NCI-H82 (cell line): Measurements from ENCODE around the gene CCND1.
A peak's percentile ranks its signal among the peaks of the same experiment; 100 is the strongest.

Experiments
- DNase-seq: peaks from one replicate; lab custom pipeline; 2025; lab: John Stamatoyannopoulos, UW

The CCND1 gene

DNA sequence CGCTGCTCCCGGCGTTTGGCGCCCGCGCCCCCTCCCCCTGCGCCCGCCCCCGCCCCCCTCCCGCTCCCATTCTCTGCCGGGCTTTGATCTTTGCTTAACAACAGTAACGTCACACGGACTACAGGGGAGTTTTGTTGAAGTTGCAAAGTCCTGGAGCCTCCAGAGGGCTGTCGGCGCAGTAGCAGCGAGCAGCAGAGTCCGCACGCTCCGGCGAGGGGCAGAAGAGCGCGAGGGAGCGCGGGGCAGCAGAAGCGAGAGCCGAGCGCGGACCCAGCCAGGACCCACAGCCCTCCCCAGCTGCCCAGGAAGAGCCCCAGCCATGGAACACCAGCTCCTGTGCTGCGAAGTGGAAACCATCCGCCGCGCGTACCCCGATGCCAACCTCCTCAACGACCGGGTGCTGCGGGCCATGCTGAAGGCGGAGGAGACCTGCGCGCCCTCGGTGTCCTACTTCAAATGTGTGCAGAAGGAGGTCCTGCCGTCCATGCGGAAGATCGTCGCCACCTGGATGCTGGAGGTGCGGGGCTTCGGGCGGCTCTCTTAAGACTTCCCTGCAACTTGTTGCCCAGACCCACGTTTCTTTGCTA, at the start of gene CCND1:
CCND1 (plus strand) TSS at position 162 of the 587 bp plus-strand sequence; CDS start at position 320, 158 bp downstream.
- peak; percentile 44 for DNase-seq

DNA sequence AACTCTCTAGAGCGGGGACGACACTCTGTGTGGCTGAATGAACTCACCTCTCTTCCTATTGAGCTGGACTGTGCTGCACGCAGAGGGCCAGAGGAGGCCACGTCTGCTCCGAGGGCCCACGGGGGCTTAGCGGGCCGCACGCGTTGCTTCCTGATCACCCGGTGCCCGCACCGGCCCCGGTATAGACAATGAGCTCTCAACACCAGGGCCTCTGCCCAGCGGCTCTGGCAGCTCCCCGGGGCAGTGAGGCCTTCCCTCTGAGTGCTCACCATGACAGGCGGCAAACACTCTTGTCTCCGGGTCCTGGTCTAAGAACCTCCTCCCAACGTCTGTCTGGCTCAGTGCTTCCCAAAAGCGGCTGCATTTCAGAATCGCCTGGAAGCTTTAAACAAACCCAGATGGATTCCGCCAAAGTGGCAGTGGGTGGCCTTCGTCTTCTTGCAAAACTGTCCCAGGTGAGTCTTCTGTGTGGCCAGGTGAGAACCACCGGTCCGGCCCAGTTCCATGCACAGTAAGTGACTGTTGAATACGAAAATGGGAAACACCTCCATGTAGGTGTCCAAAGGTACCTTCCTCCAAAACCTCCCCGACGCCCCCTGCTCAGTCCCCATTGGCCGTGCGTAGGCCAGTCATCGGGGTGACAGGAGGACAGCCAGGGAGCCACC, 47.8 kb upstream of the CCND1 start:
- no peak for DNase-seq

DNA sequence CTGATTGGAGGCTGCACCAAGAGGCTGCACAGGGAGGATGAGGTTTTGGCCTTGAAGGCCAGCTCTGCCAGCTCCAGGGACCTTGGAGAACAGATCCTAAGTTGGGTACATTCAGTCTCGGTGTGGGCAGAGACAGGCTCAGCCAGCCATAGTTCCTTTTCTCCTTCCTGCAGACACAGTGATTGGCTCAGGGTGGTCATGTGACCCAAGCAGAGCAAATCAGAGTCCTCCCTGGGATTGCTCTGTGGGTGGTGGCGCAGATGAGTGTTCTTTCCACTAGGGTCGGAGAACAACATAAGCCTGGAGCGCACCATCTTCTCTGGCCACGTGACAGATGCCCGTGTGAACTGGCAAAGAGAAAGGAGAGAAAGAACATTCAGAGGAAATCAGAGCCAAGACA, 47.1 kb upstream of the CCND1 start:
- no peak for DNase-seq

DNA sequence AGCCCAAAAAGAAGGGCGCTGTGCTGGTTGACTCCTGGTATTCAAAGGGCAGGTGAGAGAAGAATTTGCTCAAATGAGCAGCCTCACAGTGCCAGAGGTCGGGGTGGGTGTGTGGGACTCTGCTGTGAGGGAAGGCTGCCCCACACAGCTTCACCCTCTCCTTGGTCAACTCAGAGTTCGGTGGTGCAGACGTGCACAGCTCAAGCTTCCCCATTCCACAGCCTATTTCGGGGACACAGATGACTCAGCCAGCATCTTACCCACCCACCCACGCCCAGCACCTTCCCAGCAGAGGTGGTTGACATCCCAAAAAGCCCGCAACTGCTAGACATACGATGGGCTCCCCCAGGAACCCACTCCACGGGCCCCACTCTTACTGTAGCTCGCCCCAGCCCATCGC, 46.5 kb upstream of the CCND1 start:
- DNase-seq, result no peak

DNA sequence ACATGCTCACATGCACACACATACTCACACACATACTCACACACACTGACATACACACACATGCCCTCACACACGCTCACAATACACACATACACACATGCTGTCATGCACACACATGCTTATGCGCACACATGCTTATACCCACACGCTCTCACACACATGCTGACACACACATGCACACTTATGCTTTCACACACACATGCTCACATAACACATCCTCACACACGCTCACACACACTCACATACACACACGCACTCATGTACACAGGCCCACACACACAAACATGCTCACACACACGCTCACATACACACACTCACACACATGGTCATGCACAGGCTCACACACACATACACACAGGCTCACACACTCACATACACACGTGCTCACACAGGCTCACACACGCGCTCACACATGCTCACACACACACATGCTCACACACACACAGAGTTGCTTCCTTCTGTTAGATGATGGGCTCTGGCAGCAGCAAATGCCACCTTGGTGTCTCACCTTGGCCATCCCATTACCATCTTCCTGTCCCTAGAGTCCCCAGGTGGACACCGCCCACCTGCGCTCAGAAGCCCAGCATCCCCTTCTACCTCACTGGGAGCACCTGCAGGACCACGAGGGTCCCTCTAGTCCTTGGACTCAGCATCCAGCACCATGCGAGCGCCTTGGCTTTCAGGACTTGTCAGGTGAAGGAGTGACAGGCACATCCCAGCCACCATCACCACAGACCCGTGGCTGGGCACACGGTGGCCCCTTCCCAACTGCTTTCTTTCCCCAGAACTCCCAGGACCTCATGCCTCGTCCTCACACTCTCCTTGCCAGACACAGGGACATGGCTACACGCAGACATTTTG, 44.9 kb upstream of the CCND1 start:
- no peak for DNase-seq

DNA sequence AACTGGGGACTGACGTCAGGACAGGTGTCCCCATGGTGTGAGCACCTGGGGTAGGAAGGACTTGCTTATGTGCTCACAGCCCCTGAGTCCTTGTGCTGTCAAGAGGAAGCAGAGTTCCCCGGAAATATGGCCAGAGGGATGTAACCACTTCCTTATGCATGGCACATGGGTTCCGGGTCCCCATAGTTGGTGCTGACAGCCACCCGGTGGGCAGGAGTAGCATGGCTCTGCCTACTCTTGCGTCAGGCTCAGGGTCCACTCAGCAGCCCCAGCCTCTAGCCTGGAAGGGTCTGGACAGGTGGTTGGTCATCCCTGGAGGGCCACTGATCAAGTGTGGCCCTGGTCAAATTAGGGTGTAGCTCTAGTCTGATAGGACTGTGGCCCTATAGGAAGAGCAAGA, 42.8 kb upstream of the CCND1 start:
- DNase-seq, result no peak

DNA sequence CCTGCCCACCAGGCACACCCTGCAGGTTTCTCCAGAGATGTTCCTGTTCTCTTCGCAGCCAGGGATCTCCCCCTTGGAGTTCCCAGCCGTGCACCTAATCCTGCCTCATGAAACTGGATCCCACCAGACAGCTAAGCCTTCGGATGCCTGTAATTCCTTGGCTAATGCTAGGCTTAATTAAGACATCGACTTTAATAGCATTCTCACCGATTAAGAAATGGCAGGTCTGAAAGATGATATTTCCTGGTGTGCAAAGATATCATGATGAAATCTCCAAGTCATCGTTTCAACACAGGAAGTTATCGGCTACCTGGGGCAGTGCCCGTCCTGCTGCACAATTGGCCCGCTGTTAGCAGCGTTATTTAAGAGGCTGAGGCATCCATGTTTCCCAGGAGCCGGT, 41.5 kb upstream of the CCND1 start:
- DNase-seq, result peak; percentile 73

DNA sequence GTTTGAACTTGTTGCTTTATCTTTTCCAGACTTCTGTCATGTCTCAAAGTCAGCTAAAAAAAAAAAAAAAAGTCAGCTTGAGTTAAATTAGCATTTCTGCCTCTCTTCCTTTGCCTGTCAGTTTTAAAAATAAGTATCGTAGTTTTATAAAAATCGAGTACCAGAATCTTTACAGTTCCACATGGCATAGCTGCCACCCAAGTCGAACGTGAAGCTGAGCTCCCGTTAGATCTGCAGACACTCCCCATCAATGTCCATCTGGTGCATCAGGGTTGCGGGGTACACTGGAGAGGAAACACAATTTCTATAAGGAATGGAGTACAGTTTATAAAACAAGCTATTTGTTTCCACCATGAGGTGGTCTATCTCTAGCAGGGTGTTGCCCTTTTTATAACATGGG, 41.0 kb upstream of the CCND1 start:
- no peak for DNase-seq

DNA sequence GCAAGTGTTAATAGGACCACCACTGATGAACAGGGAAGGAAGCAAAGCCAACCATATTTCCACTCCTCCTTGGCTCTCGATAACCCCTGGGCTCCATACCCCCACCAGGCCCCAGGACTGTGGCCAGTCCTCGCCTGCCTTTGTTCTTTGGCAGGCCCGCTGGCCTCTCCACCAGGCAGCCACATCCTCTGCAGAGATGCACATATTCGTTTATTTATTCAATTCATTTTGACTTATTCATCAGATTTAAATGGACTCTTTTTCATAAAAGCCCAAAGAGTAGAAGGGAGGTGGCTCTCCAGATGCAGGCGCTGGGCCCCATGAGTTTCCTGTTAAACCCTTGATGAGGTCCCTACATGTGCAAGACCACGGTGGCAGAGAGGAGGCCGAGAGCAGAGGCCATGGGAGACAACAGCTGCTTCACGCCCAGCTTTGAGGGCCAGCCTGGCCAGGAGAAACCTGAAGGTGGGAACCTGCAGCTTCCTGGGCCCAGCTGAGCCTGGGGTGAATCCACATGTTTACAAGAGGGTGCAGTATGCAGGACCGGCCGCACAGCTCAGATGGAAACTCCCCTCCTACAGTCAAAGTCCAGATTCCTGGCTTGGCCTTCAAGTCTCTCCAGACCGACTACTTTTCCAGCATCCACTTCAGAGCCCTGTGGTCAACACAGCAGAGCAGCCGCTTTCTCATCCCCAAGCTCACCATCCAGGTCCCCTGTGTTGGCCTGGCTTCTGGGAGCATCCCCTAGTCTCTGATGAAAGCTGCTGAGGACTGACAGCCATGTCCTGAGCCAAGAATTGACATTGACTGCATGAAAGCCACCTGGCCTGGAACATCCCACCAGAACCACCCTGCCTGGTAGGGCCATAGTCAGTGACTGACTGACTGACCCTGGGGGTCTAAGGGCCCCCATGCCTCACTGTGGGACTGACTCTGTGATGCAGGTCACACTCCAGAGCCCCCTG, 39.7 kb upstream of the CCND1 start:
- DNase-seq, result no peak

DNA sequence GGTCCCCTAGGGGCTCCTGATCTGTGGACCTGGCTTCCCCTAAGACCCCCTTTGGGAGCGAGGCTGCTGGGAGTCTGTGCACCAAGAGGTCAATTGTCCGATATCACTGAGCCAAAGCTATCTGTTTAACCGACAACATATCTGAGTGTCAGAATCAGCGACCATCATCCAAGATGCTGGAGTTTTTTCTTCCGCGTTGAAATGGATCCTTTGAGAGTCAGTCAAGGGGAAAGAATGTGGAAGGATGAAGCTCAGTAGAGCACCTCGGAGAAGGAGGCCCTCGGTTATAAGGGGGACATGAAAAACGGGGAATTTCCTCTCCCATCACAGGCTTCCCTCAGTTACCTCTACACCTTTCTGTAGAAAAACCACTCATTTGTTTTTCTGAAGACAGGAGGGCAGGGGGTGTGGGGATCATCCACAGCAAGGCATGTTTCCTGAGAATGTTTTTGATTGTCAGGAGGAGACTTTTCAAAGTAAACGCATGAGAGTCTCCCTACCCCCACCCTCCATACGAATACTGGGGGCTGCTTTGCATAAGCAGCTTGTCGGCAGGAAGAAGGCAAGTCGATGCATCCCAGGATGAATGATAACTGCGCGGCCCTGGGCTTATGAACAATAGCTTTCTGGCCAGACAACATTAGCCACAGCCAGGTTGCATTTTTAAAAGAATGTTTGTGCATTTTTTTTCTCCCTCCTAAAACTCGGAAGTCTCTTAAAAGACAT, 37.7 kb upstream of the CCND1 start:
- no peak for DNase-seq

DNA sequence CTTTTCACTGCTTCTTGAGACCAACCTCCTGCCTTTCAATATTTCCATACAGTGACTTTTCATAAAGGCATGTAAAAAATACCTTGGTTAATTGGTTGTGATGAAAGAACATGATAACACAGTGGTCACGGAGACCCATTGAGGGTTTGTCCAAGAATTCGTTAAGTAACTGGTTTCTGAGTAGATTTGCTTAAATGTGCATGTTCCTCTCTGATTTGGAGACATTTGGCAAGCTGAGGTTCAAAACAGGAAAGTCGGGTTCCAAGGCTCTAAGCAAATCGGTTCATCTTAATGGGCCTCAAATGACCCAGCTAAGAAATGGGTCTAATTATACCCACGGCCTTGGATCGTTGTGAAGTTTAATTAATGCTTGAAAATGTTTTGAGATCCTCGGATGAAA, 36.9 kb upstream of the CCND1 start:
- no peak for DNase-seq

DNA sequence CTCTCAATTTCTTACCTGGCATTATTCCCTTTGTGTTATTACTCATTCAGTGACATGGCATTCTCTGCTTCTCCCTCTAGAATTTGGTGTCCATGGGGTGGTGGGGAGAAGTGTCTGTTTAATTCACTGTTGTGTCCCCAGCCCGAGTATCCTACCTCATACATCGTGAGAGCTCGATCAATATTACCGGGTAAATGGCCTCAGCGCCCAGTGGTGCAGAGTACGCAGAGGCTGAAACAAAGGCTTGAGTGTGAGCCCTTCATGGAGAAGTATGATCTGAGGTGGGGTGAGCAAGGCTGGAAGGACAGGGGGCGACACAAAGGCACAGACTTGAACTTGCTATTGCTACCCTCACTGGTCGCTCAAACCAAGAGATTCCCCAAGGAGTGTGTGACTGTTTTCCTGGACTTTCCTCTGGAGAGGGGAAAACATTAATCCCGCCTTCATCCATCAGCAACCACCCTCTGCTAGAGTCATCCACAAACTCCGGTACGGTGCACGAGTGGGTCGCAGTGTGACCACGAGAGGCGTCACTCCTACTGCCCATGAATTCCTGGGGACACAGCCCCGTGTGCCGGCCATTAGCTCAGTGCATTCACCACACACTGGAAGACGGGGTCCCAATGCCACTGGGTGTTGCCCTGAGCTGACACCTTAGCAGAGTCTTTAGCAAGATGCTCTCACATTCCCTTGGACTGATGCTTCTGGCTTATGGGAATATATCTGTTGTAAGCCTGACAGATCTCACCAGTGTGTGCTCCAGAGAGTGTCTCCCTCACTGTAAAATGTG, 35.0 kb upstream of the CCND1 start:
- no peak for DNase-seq

DNA sequence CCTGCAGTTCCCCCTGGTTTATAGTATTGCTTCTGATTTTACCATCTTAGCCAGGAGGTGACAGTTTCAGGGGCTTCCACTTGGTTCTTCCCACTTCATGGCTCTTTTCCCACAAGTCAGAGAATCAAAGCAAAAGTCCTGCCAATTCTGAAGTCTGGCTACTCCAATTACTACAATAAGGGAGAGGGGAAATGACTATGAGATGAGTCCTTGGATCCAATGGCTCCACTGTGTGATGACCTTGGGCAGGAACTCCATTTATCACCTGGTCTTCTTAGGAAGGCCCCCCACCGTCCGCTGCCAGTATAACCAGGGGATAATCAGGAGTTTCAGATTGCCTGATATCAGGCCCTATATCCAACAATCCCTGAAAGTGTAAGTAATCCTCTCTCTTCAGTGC, 31.6 kb upstream of the CCND1 start:
- no peak for DNase-seq

DNA sequence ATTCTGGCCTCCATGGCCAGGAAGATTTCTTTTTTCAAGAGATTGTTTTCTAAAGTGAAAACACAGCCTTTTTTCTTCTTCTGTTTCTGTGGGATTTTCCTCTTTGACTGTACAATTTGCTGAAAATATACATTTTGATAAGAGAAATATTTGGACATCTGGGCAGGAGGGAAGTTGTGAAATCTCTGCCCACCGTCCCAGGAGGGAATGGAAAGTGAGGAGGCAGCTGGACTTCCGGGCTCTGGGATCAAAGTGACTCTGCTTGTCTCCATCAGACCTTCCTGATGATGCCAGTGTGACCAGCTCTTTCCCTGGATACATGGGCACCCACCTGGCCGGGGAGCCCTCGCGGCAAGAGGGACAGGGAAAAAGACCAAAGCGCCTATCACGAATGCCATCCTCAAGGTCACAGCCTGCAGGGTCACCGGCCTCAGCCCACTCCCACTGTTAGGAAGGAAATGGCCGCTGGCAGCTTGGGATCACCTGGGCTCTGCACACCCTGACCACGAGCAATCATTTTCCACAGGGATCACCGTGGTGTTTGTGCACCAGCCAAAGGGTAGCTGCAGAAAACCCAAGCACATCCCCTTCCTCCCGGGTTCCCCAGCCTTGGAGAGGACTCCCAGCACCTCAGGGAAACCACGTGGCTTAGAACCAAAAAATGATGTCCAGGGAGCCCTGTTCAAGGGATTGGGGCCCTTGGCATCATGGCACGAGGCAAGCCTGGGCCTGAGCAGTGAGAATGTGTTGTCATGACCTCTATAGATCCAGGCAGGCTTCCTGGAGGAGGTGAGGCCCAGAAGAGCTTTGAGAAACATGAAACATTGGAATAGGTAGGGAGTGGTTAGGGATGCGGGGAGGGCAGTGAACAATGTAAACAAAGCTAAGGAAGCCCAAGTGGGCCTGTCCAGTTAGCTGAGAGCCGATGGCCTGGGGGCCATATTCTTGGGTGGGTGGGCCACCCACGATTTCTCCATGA, 29.1 kb upstream of the CCND1 start:
- no peak for DNase-seq

DNA sequence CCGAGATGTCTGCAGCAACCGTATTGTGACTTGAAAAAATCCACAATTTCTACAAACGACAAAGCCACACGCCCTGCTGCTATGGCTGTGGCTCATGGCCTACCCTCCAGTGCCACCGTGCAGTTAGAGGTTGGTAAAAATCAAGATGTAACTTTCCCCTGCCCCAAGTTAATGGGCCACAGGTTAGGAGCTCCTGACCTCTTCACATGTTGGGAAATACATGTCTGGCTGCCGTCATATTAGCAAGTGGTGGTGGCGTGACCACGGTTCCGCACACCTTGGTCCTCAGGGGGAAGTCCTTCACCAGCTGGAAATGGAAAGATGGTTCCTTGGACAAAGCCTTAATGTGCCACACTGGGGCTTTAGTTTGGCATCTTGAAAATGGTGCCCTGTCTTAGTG, 27.4 kb upstream of the CCND1 start:
- no peak for DNase-seq

DNA sequence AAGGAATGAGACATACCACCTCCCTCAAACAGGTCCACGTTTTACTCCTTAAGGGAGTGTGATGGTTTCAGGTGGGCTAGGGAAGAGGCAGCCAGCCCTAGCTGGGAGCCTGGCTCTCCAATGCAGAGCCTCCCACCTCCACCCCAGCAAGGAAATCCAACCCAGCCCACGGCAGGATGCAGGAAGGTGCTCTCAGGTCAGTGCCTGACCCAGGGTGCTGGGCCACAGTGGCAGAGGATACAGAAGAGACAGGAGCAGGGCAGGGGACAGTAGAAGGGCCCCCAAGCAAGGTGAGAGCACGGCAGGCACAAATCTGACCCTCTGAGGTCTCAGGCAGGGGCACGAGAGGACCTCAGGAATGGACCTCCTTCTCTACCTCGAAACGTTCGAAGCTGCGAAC, 26.9 kb upstream of the CCND1 start:
- DNase-seq, result no peak

DNA sequence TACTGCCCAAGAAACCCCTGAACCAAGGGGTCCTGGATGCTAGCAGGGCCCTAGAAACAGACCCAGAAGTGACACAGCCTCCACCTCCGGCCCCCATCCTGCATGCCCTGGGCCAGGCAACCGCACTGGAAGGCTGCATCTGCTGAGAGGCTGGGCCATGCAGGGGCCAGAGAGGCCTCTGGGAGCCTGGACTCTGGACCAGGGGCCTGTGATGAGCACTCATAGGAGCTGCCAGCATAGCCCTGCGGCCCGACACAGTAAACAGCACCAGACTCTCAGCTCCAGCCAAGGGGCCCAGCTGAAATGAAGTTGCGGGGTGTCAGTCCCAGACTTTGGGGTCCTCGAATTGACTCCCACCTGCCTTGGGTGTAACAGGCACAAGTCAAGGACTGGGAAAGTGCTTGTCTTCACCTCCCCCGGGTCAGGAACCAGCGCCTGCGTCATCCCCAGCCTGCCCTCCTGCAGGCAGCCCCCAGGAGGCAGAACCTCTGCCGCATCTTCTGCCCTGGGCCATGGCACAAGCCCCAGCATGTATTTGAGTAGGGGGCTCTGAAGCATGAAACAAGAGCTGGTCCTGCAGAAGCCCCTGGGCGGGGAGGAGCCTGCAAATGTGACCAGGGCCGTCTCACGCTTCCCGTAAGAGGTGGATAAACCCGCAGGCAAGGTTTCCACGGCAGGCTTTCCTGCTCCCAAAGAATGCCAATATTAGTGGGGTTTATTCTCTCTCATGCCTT, 25.2 kb upstream of the CCND1 start:
- DNase-seq, result no peak

DNA sequence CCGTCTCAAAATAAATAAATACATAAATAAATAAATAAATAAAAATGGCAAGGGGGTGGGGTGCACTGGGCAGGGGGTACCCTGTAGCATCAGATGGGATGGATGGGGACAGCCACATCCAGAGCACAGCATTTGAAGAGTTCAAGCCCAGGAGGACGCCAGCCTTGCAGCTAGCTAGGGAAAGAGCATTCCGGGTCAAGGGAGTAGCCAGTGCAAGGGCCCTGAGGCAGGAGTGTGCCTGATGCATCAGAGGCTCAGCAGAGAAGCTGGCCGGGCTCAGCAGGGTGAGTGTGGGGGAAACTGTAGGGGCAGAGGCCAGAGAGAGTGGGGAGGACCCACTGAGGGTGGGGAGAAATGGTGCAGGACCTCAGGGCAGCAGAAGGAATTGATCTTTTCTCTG, 23.7 kb upstream of the CCND1 start:
- no peak for DNase-seq

DNA sequence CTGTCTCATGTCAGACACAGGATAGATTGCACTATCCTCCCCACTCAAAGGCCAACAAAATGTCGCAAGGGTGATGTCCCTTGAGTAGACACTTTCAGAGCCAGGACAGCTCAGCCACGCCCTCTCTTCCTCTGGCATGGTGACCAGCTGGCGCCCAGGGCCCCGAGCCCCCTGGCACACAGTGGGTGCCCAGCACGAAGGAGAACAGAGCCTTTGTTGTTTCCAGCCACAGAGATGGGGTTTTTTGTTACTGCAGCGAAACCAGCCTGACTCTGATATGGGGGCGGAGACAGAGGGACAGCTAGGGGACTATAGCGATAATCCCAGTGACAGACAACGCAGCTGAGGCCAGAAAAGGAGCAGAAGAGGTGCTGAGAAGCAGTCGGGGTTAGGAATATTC, 23.3 kb upstream of the CCND1 start:
- DNase-seq, result no peak
